ENCODE data around the gene NUCB1. TPM values are rescaled to one million over a fixed set of nuclear protein-coding genes. Genes with fewer than 3 reads are reported as not detected.
"Not testable (repeated sequence)": the region's sequence is repeated elsewhere in the genome, so short reads cannot be mapped to it uniquely, and the experiment has no call there.

Gene NUCB1
- total RNA-seq, 1 donor from 2014 or later: 234 TPM

GRCh38 chr19:48873476-48874302, 26.4 kb upstream of the NUCB1 start:
- intact Hi-C loops (cut with micrococcal nuclease): loop anchor here (1.0 kb wide), 1 partner anchor 27 kb away; the partner anchor contains the start of gene NUCB1

- intact Hi-C loops (cut with micrococcal nuclease): no loop called here
Measured at GRCh38 chr19:48874303-48875135, 25.6 kb upstream of the NUCB1 start.

- intact Hi-C loops (cut with micrococcal nuclease): not testable (repeated sequence)
Measured at GRCh38 chr19:48876043-48876981, 23.8 kb upstream of the NUCB1 start.

- intact Hi-C loops (cut with micrococcal nuclease): no loop called here
Measured at GRCh38 chr19:48877855-48878195, 22.3 kb upstream of the NUCB1 start.

- intact Hi-C loops (cut with micrococcal nuclease): no loop called here
Measured at GRCh38 chr19:48878196-48879024, 21.7 kb upstream of the NUCB1 start.

- intact Hi-C loops (cut with micrococcal nuclease): no loop called here
Measured at GRCh38 chr19:48879025-48879637, 21.0 kb upstream of the NUCB1 start.

GRCh38 chr19:48879696-48880095, 20.4 kb upstream of the NUCB1 start:
- intact Hi-C loops (cut with micrococcal nuclease): not testable (repeated sequence)

GRCh38 chr19:48881741-48882657, 18.1 kb upstream of the NUCB1 start:
- intact Hi-C loops (cut with micrococcal nuclease): no loop called here

GRCh38 chr19:48883726-48884125, 16.4 kb upstream of the NUCB1 start:
- intact Hi-C loops (cut with micrococcal nuclease): no loop called here

- intact Hi-C loops (cut with micrococcal nuclease): no loop called here
Measured at GRCh38 chr19:48887861-48888612, 12.1 kb upstream of the NUCB1 start.

GRCh38 chr19:48889496-48889895, 10.6 kb upstream of the NUCB1 start:
- intact Hi-C loops (cut with micrococcal nuclease): not testable (repeated sequence)

- intact Hi-C loops (cut with micrococcal nuclease): no loop called here
Measured at GRCh38 chr19:48890551-48890950, 9.6 kb upstream of the NUCB1 start.

GRCh38 chr19:48895226-48895625, 4.9 kb upstream of the NUCB1 start:
- intact Hi-C loops (cut with micrococcal nuclease): no loop called here

- intact Hi-C loops (cut with micrococcal nuclease): no loop called here
Measured at GRCh38 chr19:48896191-48896720, 3.9 kb upstream of the NUCB1 start.

GRCh38 chr19:48897181-48897580, 2.9 kb upstream of the NUCB1 start:
- intact Hi-C loops (cut with micrococcal nuclease): no loop called here

- intact Hi-C loops (cut with micrococcal nuclease): not testable (repeated sequence)
Measured at GRCh38 chr19:48899386-48899749, 744 bp upstream of the NUCB1 start.

GRCh38 chr19:48900477-48901406, 630 bp downstream of the NUCB1 start:
- intact Hi-C loops (cut with micrococcal nuclease): loop anchor here (1.0 to 2.0 kb wide), 2 partner anchors 27 to 64 kb away; partner anchors contain the start of gene FTL
